ENCODE results near the gene TSHB.
"Not testable (repeated sequence)": the region's sequence is repeated elsewhere in the genome, so short reads cannot be mapped to it uniquely, and the experiment has no call there.

Gene TSHB

DNA sequence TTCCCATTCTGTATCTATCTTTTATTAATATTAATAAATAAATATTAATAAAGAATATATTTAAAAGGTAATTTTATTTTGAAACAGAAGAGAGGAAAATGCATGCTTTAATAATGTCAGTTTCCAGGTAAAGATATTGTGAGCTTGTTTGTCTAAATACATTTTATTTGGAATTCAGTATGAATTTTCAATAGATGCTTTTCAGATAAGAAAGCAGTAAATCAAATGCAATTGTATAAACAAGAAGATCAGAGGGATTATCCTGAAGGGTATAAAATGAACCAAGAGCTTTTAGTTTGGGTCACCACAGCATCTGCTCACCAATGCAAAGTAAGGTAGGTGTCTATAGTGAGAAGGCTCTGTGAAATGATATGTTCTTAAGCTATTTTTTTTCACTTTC lies at the start of gene TSHB:
TSHB (plus strand) TSS at position 301 of the 400 bp plus-strand sequence. CDS start 3,537 bp downstream, outside the sequence.
- Histone ChIP-seq H3K4me1 (ENCODE audit: insufficient read depth, low read length) (0 out of 2 replicates have a peak, but pooled peaks cover 3% of the 10 kb centered on the region), H3K36me3 (ENCODE audit: insufficient read depth, low read length) (no peaks in the 10 kb centered on the region), H3K9ac (ENCODE audit: low read depth, low read length) (no peak within 1 kb of the TSS), H3K9me3 (ENCODE audit: control insufficient read depth, insufficient read depth, low read length) (no peaks in the 10 kb centered on the region)

DNA sequence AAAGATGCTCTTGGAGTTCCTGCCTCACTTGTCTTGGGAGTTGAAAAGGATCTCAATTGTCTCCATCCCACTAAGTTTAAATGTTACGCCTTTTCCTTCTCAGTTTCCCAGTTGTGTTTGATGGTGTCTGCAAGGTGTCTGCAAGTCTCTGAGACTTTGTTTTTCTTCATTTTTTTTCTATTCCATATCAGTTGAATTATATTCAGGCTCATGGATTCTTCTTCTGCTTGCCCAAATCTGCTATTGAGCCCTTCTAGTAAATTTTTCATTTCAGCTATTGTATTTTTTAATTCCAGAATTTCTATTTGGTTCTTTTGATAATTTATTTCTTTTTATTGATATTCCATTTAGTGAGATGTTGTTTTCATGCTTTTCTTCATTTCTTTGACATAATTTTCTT lies 47.4 kb upstream of the TSHB start:
- Histone ChIP-seq H3K9ac (ENCODE audit: low read depth, low read length) (no peak overlapping the region), H3K4me1 (ENCODE audit: insufficient read depth, low read length) (no peaks in the 10 kb centered on the region)

DNA sequence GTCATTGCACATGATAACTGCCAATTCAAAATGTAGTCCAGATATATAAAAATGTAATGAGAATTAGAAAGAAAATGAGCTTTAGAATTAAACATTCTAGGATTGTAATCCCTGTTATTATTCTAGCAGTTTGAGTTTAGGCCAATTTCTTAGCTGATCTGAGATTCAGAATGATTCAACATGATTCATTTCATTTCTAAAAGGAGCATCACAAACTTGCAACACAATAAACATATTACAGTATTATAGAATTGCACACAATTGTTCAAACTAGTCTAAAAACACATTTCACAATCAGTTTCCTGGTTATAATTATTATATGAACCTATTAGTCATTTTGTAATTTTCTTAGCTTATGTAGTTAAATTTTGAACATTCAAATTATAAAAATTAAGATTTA lies 43.3 kb upstream of the TSHB start:
- Histone ChIP-seq H3K36me3 (ENCODE audit: insufficient read depth, low read length) (no peaks in the 10 kb centered on the region), H3K9ac (ENCODE audit: low read depth, low read length) (no peak overlapping the region), H3K9me3 (ENCODE audit: control insufficient read depth, insufficient read depth, low read length) (peaks cover 6% of the 10 kb centered on the region; the same call in 1 of the 2 replicates)

More for the DNA sequence above, 47.4 kb upstream of the TSHB start:
- H3K9me3 ChIP-seq (ENCODE audit: control insufficient read depth, insufficient read depth, low read length) = peaks cover 6% of the 10 kb centered on the region; the same call in 1 of the 2 replicates
- H3K36me3 ChIP-seq (ENCODE audit: insufficient read depth, low read length) = no peaks in the 10 kb centered on the region

DNA sequence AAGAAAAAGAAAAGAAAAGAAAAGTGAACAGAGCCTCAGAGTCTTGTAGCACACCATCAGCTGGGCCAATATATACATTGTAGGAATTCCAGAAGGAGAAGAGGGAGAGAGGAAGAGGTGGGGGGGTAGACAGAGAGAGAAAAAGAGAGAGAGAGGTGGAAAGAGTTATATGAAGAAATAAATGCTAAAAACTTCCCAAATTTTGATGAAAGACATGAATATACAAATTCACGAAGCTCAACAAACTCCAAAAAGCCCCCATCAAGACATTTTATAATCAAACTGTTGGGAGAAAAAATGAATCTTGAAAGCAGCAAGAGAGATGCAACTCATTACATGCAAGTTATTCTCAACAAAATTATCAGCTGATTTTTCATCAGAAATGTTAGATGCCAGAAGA lies 41.5 kb upstream of the TSHB start:
- Histone ChIP-seq H3K4me1 (ENCODE audit: insufficient read depth, low read length) (no peaks in the 10 kb centered on the region), H3K9me3 (ENCODE audit: control insufficient read depth, insufficient read depth, low read length) (peaks cover 6% of the 10 kb centered on the region; the same call in 1 of the 2 replicates), H3K36me3 (ENCODE audit: insufficient read depth, low read length) (no peaks in the 10 kb centered on the region), H3K9ac (ENCODE audit: low read depth, low read length) (no peak overlapping the region)

More for the DNA sequence above, 43.3 kb upstream of the TSHB start:
- H3K4me1 ChIP-seq (ENCODE audit: insufficient read depth, low read length) = no peaks in the 10 kb centered on the region

DNA sequence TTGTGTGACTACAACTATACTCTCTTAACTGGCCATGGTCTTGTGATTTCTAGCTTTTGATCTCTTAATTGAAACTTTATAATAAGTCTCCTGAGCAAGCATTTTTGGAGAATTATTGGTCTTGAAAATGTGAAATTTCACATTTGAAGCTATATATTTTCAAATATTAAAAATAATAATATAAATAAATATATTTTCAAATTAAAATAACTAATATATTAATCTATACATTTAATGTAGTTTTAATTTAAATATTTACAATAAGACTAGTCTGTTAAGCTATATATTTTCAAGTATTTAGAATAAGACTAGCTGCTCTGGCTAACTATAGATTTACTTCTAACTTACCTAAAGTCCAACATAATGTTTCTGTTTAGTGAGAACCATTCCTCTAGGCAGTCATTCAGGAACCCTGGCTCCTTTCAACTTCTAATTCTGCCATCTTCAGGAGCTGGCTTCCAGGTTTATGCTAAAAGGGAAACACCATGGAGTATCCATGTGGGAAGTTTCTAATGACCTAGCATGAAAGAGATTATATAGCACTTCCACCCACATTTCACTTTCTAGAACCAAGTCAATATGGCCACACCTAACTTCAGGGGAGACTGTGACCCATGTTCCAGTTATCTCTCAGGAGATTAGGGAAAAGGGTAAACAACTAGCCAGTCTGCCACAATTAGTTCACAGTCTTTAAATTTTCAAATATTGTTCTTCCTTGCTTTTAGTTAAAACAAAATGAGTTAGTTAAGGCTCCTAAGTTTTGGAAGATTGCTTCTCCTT lies 31.9 kb upstream of the TSHB start:
- Histone ChIP-seq H3K36me3 (ENCODE audit: insufficient read depth, low read length) (no peaks in the 10 kb centered on the region), H3K4me1 (ENCODE audit: insufficient read depth, low read length) (no peaks in the 10 kb centered on the region), H3K9me3 (ENCODE audit: control insufficient read depth, insufficient read depth, low read length) (no peaks in the 10 kb centered on the region), H3K9ac (ENCODE audit: low read depth, low read length) (no peak overlapping the region)

DNA sequence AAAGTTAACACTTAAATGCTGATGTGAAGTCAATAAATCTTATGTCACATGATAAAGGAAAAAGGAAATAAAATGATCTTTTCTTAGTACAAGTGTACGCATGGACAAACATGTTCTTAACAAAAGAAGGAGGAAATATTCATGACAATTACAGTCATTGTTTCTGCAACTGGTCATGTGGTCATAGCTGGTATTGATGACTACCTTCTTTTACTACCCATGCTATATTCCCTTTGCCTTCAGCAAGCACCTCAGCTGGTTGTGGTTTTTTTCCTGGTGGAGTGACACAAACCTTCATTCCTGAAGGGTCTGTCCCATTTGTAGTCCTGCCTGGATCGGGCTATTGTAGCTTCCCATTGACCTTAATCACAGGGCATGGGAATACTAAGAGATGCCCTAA lies 23.4 kb upstream of the TSHB start:
- no peaks in the 10 kb centered on the region for H3K9me3 ChIP-seq (ENCODE audit: control insufficient read depth, insufficient read depth, low read length)
- H3K36me3 ChIP-seq (ENCODE audit: insufficient read depth, low read length) = no peaks in the 10 kb centered on the region
- H3K9ac ChIP-seq (ENCODE audit: low read depth, low read length) = no peak overlapping the region
- H3K4me1 ChIP-seq (ENCODE audit: insufficient read depth, low read length) = no peaks in the 10 kb centered on the region

DNA sequence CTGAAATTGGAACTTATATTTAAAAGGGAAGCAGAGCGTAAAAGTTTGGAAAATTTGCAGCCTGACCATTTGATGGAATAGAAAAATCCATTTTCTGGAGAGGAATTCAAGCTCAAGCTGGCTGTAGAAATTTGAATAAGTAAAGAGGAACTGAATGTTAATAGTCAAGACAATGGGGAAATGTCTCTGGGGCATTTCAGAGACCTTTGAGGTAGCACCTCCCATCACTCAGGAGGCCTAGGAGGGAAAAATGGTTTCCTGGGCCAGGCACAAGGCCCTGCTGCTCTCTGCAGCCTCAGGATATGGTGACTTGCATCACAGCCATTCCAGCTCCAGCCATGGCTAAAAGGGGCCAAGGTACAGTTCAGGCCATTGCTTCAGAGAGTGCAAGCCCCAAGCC lies 17.6 kb upstream of the TSHB start:
- H3K36me3 ChIP-seq (ENCODE audit: insufficient read depth, low read length) = no peaks in the 10 kb centered on the region
- no peaks in the 10 kb centered on the region for H3K9me3 ChIP-seq (ENCODE audit: control insufficient read depth, insufficient read depth, low read length)
- no peak overlapping the region for H3K9ac ChIP-seq (ENCODE audit: low read depth, low read length)
- H3K4me1 ChIP-seq (ENCODE audit: insufficient read depth, low read length) = no peaks in the 10 kb centered on the region

DNA sequence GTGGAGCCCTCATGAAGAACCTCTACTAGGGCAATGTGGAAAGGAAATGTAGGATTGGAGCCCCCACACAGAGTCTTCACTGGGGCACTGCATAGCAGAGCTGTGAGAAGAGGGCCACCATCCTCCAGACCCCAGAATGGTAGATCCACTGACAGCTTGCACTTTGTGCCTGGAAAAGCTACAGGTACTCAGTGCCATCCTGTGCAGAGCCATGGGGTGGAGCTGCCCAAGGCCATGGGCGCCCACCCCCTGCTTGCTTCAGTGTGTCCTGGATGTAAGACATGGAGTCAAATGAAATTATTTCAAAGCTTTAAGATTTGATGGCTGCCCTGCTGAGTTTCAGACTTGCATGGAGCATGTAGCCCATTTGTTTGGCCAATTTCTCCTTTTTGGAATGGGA lies 17.2 kb upstream of the TSHB start:
- H3K9ac ChIP-seq (ENCODE audit: low read depth, low read length) = no peak overlapping the region
- H3K9me3 ChIP-seq (ENCODE audit: control insufficient read depth, insufficient read depth, low read length) = no peaks in the 10 kb centered on the region
- no peaks in the 10 kb centered on the region for H3K36me3 ChIP-seq (ENCODE audit: insufficient read depth, low read length)
- no peaks in the 10 kb centered on the region for H3K4me1 ChIP-seq (ENCODE audit: insufficient read depth, low read length)

DNA sequence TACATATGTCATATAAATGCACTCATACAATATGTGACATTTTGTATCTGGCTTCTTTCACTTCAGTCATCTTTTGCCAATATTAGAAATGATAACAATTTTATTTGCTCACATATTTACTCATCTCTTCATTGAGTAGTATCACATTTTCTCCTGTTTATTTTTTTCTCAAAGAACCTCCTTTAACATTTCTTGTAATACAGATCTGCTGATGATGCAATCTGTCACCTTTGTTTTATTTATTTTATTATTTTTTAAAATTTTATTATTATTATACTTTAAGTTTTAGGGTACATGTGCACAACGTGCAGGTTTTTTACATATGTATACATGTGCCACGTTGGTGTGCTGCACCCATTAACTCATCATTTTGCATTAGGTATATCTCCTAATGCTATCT lies 15.8 kb upstream of the TSHB start:
- Histone ChIP-seq H3K36me3 (ENCODE audit: insufficient read depth, low read length) (no peaks in the 10 kb centered on the region), H3K9ac (ENCODE audit: low read depth, low read length) (no peak overlapping the region), H3K9me3 (ENCODE audit: control insufficient read depth, insufficient read depth, low read length) (no peaks in the 10 kb centered on the region), H3K4me1 (ENCODE audit: insufficient read depth, low read length) (no peaks in the 10 kb centered on the region)

DNA sequence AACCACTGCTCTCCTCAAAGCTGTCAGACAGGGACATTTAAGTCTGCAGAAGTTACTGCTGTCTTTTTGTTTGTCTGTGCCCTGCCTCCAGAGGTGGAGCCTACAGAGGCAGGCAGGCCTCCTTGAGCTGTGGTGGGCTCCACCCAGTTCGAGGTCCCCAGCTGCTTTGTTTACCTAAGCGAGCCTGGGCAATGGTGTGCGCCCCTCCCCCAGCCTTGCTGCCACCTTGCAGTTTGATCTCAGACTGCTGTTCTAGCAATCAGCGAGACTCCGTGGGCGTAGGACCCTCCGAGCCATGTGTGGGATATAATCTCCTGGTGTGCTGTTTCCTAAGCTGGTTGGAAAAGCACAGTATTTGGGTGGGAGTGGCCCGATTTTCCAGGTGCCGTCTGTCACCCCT lies 10.1 kb upstream of the TSHB start:
- H3K36me3 ChIP-seq (ENCODE audit: insufficient read depth, low read length); H3K4me1 ChIP-seq (ENCODE audit: insufficient read depth, low read length); H3K9ac ChIP-seq (ENCODE audit: low read depth, low read length); H3K9me3 ChIP-seq (ENCODE audit: control insufficient read depth, insufficient read depth, low read length): not testable (repeated sequence)

DNA sequence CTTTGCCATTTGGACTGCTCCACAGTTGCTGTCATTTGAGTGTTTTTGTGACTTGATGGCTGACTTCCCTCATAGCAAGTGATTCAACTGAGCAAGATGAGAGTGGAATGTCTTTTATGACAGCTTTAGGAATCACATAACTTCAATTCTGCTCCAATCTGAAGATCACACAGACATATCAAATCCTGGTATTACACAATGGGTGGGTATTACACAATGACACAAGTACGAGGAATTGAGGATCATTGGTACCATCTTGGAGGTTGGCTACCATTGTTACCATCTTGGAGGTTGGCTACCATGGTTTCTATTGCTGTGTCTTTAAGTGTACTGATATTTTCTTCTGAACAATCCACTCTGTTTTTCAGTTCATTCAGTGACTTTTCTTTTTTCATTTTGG lies 8.5 kb upstream of the TSHB start:
- Histone ChIP-seq H3K9ac (ENCODE audit: low read depth, low read length) (no peak overlapping the region), H3K4me1 (ENCODE audit: insufficient read depth, low read length) (no peaks in the 10 kb centered on the region), H3K9me3 (ENCODE audit: control insufficient read depth, insufficient read depth, low read length) (no peaks in the 10 kb centered on the region), H3K36me3 (ENCODE audit: insufficient read depth, low read length) (no peaks in the 10 kb centered on the region)

DNA sequence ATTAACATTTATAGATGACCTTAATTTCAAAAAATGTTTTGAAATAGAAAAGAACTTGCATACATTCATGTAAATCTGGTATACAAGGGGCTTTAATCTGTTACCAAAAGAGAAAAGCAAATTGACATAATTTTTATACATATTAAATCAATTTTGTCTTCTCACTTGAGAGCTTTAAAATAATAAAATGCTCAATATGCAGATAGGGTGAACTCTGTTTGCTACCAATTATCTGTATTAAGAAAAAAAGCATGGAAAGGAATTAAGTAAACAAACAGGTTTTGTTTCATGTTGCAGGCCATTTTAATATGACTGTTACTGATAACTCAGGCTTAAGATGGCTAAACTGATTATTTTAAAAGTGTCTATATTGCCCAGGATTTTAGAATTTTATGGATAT lies 6.0 kb upstream of the TSHB start:
- Histone ChIP-seq H3K9ac (ENCODE audit: low read depth, low read length) (no peak overlapping the region), H3K36me3 (ENCODE audit: insufficient read depth, low read length) (no peaks in the 10 kb centered on the region), H3K4me1 (ENCODE audit: insufficient read depth, low read length) (no peaks in the 10 kb centered on the region), H3K9me3 (ENCODE audit: control insufficient read depth, insufficient read depth, low read length) (no peaks in the 10 kb centered on the region)

DNA sequence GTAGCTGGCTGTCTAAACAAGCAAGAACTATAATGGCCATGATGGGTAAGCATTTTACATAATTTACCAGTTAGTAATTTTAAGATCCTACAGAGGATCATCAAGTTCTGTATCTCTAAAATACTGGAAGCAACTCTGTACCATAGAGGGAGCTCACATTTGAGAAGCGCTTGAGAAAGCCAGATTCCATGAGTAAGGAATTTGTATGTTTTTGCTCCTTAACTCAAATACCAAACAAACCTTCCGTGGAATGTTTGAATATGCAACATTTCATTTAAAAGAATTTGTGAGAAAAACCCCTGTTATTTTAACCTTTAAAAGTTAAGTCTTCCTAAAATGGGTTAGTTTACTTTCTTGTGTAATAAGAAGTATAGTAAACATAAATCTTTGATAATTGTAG lies 2.0 kb downstream of the TSHB start:
- H3K4me1 ChIP-seq (ENCODE audit: insufficient read depth, low read length) = 0 out of 2 replicates have a peak, but pooled peaks cover 3% of the 10 kb centered on the region
- no peak overlapping the region for H3K9ac ChIP-seq (ENCODE audit: low read depth, low read length)
- no peaks in the 10 kb centered on the region for H3K9me3 ChIP-seq (ENCODE audit: control insufficient read depth, insufficient read depth, low read length)
- H3K36me3 ChIP-seq (ENCODE audit: insufficient read depth, low read length) = no peaks in the 10 kb centered on the region

DNA sequence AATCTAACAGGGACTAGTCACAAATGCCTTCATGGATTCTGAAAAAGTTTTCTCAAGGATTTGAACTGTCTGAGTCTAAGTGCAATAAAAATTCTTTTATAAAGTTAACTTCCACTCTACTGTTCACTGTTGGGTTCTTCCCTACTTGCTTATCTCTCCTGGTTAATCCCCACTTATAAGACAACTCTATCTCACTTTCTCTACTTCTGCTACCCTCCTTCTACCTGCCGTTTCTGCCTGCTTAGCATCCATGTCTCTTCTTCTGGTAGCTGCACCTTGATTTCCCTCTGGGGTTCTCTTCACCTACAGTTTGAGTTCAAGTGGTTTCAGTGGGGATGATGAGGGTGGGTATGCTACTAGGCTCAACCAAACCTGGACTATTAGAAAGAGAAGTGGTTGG lies 6.0 kb downstream of the TSHB start:
- H3K36me3 ChIP-seq (ENCODE audit: insufficient read depth, low read length) = no peaks in the 10 kb centered on the region
- H3K9ac ChIP-seq (ENCODE audit: low read depth, low read length) = no peak overlapping the region
- H3K9me3 ChIP-seq (ENCODE audit: control insufficient read depth, insufficient read depth, low read length) = no peaks in the 10 kb centered on the region
- 0 out of 2 replicates have a peak, but pooled peaks cover 3% of the 10 kb centered on the region for H3K4me1 ChIP-seq (ENCODE audit: insufficient read depth, low read length)

DNA sequence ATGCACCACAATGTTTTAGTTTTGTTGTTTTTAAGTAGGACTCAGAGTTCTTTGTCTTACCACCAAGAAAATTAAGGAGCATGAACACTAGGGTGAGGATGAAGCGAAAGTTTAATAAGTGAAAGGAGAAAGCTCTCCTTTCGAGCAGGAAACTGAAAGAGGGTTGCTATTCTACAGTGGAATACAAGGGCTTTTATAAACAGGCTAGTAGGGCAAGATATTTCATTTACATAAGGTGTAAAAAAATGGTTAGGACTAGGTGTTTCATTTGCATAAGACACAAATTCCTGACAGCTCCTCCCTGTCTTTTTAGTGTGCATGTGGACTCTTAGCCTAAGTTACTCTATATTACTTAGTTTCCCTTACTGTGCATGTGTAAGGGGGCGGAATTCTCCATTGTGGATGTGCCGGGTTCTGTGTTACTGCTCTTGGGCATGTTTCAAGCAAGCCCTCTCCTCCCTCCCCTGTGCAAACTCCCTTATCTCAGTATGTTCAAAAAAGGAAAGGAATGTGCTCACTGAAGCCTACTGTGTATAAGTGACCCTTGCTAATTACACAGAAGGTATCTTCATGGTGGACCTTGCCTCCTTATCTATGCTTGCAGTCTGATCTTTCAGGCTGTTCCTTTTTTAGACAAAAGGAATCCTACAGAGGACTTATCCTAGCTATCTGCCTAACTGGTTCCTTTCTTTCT lies 7.3 kb downstream of the TSHB start:
- Histone ChIP-seq H3K9me3 (ENCODE audit: control insufficient read depth, insufficient read depth, low read length) (no peaks in the 10 kb centered on the region), H3K36me3 (ENCODE audit: insufficient read depth, low read length) (no peaks in the 10 kb centered on the region), H3K9ac (ENCODE audit: low read depth, low read length) (no peak overlapping the region), H3K4me1 (ENCODE audit: insufficient read depth, low read length) (no peaks in the 10 kb centered on the region)
